Measurements from ENCODE around the gene VPS9D1.

The VPS9D1 gene

GRCh38 chr16:89730610-89731234 is 10.0 kb upstream of the VPS9D1 start:
- H3K4me1 ChIP-seq (ENCODE audit: control insufficient read depth, insufficient read depth, low read length), result peaks cover 2% of the 10 kb centered on the region

GRCh38 chr16:89729863-89730593 is 9.3 kb upstream of the VPS9D1 start:
- Histone ChIP-seq H3K27me3 (ENCODE audit: control insufficient read depth, insufficient read depth, low read length) (no peaks in the 10 kb centered on the region), H3K9me3 (ENCODE audit: control insufficient read depth, insufficient read depth, low read length) (no peaks in the 10 kb centered on the region), H3K9ac (ENCODE audit: low read depth, low read length) (no peak overlapping the region), H3K4me1 (ENCODE audit: control insufficient read depth, insufficient read depth, low read length) (peaks cover 2% of the 10 kb centered on the region), H3K36me3 (ENCODE audit: control insufficient read depth, insufficient read depth, low read length) (peaks cover 31% of the 10 kb centered on the region), H3K4me3 (ENCODE audit: low read depth, low read length) (no peak overlapping the region)

More at GRCh38 chr16:89730610-89731234, 10.0 kb upstream of the VPS9D1 start:
- Histone ChIP-seq H3K4me3 (ENCODE audit: low read depth, low read length) (no peak overlapping the region), H3K9ac (ENCODE audit: low read depth, low read length) (no peak overlapping the region), H3K9me3 (ENCODE audit: control insufficient read depth, insufficient read depth, low read length) (no peaks in the 10 kb centered on the region), H3K27me3 (ENCODE audit: control insufficient read depth, insufficient read depth, low read length) (no peaks in the 10 kb centered on the region), H3K36me3 (ENCODE audit: control insufficient read depth, insufficient read depth, low read length) (peaks cover 34% of the 10 kb centered on the region)

- no peak overlapping the region for H3K9ac ChIP-seq (ENCODE audit: low read depth, low read length)
- H3K27me3 ChIP-seq (ENCODE audit: control insufficient read depth, insufficient read depth, low read length), result no peaks in the 10 kb centered on the region
- H3K36me3 ChIP-seq (ENCODE audit: control insufficient read depth, insufficient read depth, low read length), result peaks cover 27% of the 10 kb centered on the region
- H3K9me3 ChIP-seq (ENCODE audit: control insufficient read depth, insufficient read depth, low read length), result no peaks in the 10 kb centered on the region
- no peak overlapping the region for H3K4me3 ChIP-seq (ENCODE audit: low read depth, low read length)
- peaks cover 2% of the 10 kb centered on the region for H3K4me1 ChIP-seq (ENCODE audit: control insufficient read depth, insufficient read depth, low read length)
Observed at GRCh38 chr16:89729293-89729692, 8.6 kb upstream of the VPS9D1 start.

GRCh38 chr16:89727406-89728120 is 6.9 kb upstream of the VPS9D1 start:
- peaks cover 28% of the 10 kb centered on the region for H3K36me3 ChIP-seq (ENCODE audit: control insufficient read depth, insufficient read depth, low read length)
- H3K4me3 ChIP-seq (ENCODE audit: low read depth, low read length), result no peak overlapping the region
- H3K9ac ChIP-seq (ENCODE audit: low read depth, low read length), result no peak overlapping the region
- peaks cover 5% of the 10 kb centered on the region for H3K27me3 ChIP-seq (ENCODE audit: control insufficient read depth, insufficient read depth, low read length)
- H3K9me3 ChIP-seq (ENCODE audit: control insufficient read depth, insufficient read depth, low read length), result no peaks in the 10 kb centered on the region
- H3K4me1 ChIP-seq (ENCODE audit: control insufficient read depth, insufficient read depth, low read length), result peaks cover 4% of the 10 kb centered on the region

- H3K9ac ChIP-seq (ENCODE audit: low read depth, low read length), result no peak overlapping the region
- peak overlapping the region; percentile 81 for H3K4me3 ChIP-seq (ENCODE audit: low read depth, low read length)
- H3K4me1 ChIP-seq (ENCODE audit: control insufficient read depth, insufficient read depth, low read length), result peaks cover 2% of the 10 kb centered on the region
- no peaks in the 10 kb centered on the region for H3K9me3 ChIP-seq (ENCODE audit: control insufficient read depth, insufficient read depth, low read length)
- H3K36me3 ChIP-seq (ENCODE audit: control insufficient read depth, insufficient read depth, low read length), result peaks cover 16% of the 10 kb centered on the region
- peaks cover 18% of the 10 kb centered on the region for H3K27me3 ChIP-seq (ENCODE audit: control insufficient read depth, insufficient read depth, low read length)
Observed at GRCh38 chr16:89723279-89724250, 2.9 kb upstream of the VPS9D1 start.

GRCh38 chr16:89722392-89723278 is 1.9 kb upstream of the VPS9D1 start:
- Histone ChIP-seq H3K4me1 (ENCODE audit: control insufficient read depth, insufficient read depth, low read length) (peaks cover 2% of the 10 kb centered on the region), H3K4me3 (ENCODE audit: low read depth, low read length) (peak overlapping the region; percentile 81), H3K27me3 (ENCODE audit: control insufficient read depth, insufficient read depth, low read length) (peaks cover 20% of the 10 kb centered on the region), H3K36me3 (ENCODE audit: control insufficient read depth, insufficient read depth, low read length) (peaks cover 17% of the 10 kb centered on the region), H3K9ac (ENCODE audit: low read depth, low read length) (peak overlapping the region; percentile 60), H3K9me3 (ENCODE audit: control insufficient read depth, insufficient read depth, low read length) (no peaks in the 10 kb centered on the region)

- Histone ChIP-seq H3K4me3 (ENCODE audit: low read depth, low read length) (peak overlapping the region; percentile 81), H3K9ac (ENCODE audit: low read depth, low read length) (peak overlapping the region; percentile 60), H3K4me1 (ENCODE audit: control insufficient read depth, insufficient read depth, low read length) (peaks cover 2% of the 10 kb centered on the region), H3K9me3 (ENCODE audit: control insufficient read depth, insufficient read depth, low read length) (no peaks in the 10 kb centered on the region), H3K27me3 (ENCODE audit: control insufficient read depth, insufficient read depth, low read length) (peaks cover 20% of the 10 kb centered on the region), H3K36me3 (ENCODE audit: control insufficient read depth, insufficient read depth, low read length) (peaks cover 17% of the 10 kb centered on the region)
Observed at GRCh38 chr16:89721546-89722391, 1.1 kb upstream of the VPS9D1 start.

- Histone ChIP-seq H3K4me3 (ENCODE audit: low read depth, low read length) (peak overlapping the region; percentile 81), H3K27me3 (ENCODE audit: control insufficient read depth, insufficient read depth, low read length) (peaks cover 20% of the 10 kb centered on the region), H3K9ac (ENCODE audit: low read depth, low read length) (peak overlapping the region; percentile 54), H3K9me3 (ENCODE audit: control insufficient read depth, insufficient read depth, low read length) (no peaks in the 10 kb centered on the region), H3K4me1 (ENCODE audit: control insufficient read depth, insufficient read depth, low read length) (peaks cover 2% of the 10 kb centered on the region), H3K36me3 (ENCODE audit: control insufficient read depth, insufficient read depth, low read length) (peaks cover 17% of the 10 kb centered on the region)
Observed at GRCh38 chr16:89720551-89720812, 216 bp downstream of the VPS9D1 start.

- H3K4me3 ChIP-seq (ENCODE audit: low read depth, low read length), result no peak overlapping the region
- H3K9me3 ChIP-seq (ENCODE audit: control insufficient read depth, insufficient read depth, low read length), result no peaks in the 10 kb centered on the region
- H3K9ac ChIP-seq (ENCODE audit: low read depth, low read length), result no peak overlapping the region
- peaks cover 19% of the 10 kb centered on the region for H3K27me3 ChIP-seq (ENCODE audit: control insufficient read depth, insufficient read depth, low read length)
- H3K4me1 ChIP-seq (ENCODE audit: control insufficient read depth, insufficient read depth, low read length), result peaks cover 2% of the 10 kb centered on the region
- peaks cover 7% of the 10 kb centered on the region for H3K36me3 ChIP-seq (ENCODE audit: control insufficient read depth, insufficient read depth, low read length)
Observed at GRCh38 chr16:89717688-89718505, 2.8 kb downstream of the VPS9D1 start.

Data from iPS-15b (cell line).